CD4-positive, CD25-positive, alpha-beta regulatory T cell (primary cell): ENCODE results near the gene C1orf141. TPM values are rescaled to one million over a fixed set of nuclear protein-coding genes. Genes with fewer than 3 reads are reported as not detected.
A peak's percentile ranks its signal among the peaks of the same experiment; 100 is the strongest.

ENCODE experiments used
- ATAC-seq, 2 donors: fragments of 150-1000 bp; cut with Tn5 transposase; one replicate each; pipeline ENCODE4 v1.10.0; 2021; ENCODE audit warnings: low read depth in 2 of 2, moderate number of reproducible peaks in 2 of 2, moderate library complexity in 1 of 2
- DNase-seq, 3 donors: peaks; one replicate each; pipeline versions ENCODE4 v3.0.0 to v3.0.0-alpha.2; 2012 to 2022; ENCODE audit warnings: mixed read lengths in 1 of 3
- H3K27ac ChIP-seq: one replicate; pipeline ENCODE4 v1.7.0; 2013; ENCODE audit warnings: mild to moderate bottlenecking, low read length; ENCODE audit not compliant: insufficient read depth, poor library complexity, severe bottlenecking
- H3K27me3 ChIP-seq: one replicate; pipeline ENCODE4 v1.7.0; 2013; ENCODE audit warnings: low read length; ENCODE audit not compliant: control insufficient read depth, insufficient read depth
- H3K36me3 ChIP-seq: one replicate; pipeline ENCODE4 v1.7.0; 2013; ENCODE audit warnings: mild to moderate bottlenecking, low read length, moderate library complexity; ENCODE audit not compliant: control insufficient read depth, insufficient read depth
- H3K4me1 ChIP-seq: 2 replicates; pipeline ENCODE4 v1.7.0; 2013; ENCODE audit warnings: mild to moderate bottlenecking, low read length; ENCODE audit not compliant: insufficient read depth, control insufficient read depth, poor library complexity, severe bottlenecking
- H3K4me3 ChIP-seq: one replicate; pipeline ENCODE4 v1.7.0; 2013; ENCODE audit warnings: low read depth, mild to moderate bottlenecking, low read length, moderate library complexity
- H3K9me3 ChIP-seq, 2 experiments: 1 replicate in 1 of 2; 2 replicates in 1 of 2; pipeline ENCODE4 v1.7.0; 2013; ENCODE audit warnings: low read length in 2 of 2, mild to moderate bottlenecking in 1 of 2, moderate library complexity in 1 of 2; ENCODE audit not compliant: control insufficient read depth in 2 of 2
- H3K27ac Mint-ChIP-seq, 3 donors: one replicate each; pipeline ENCODE4 v1.8.0; 2020 to 2022; ENCODE audit warnings: mild to moderate bottlenecking in 3 of 3, mixed read lengths in 3 of 3, moderate library complexity in 2 of 3
- H3K27me3 Mint-ChIP-seq: one replicate; pipeline ENCODE4 v1.8.0; 2022; ENCODE audit warnings: mild to moderate bottlenecking, mixed read lengths
- H3K36me3 Mint-ChIP-seq: one replicate; pipeline ENCODE4 v1.8.0; 2020; ENCODE audit warnings: mixed read lengths
- H3K4me1 Mint-ChIP-seq, 4 donors: one replicate each; pipeline ENCODE4 v1.8.0; 2020 to 2022; ENCODE audit warnings: mixed read lengths in 4 of 4, mild to moderate bottlenecking in 1 of 4
- H3K4me3 Mint-ChIP-seq, 4 donors: one replicate each; pipeline ENCODE4 v1.8.0; 2020 to 2022; ENCODE audit warnings: mild to moderate bottlenecking in 4 of 4, mixed read lengths in 4 of 4, moderate library complexity in 3 of 4
- H3K9me3 Mint-ChIP-seq, 7 donors: one replicate each; pipeline ENCODE4 v1.8.0; 2020 to 2022; ENCODE audit warnings: mixed read lengths in 7 of 7, mild to moderate bottlenecking in 3 of 7, moderate library complexity in 2 of 7
- polyA plus RNA-seq, 4 donors: library from polyadenylated mRNA; unstranded; fragments of 300-500 nt; fragmentation: Illumina TruSeq; gene quantifications; one replicate each; pipeline ENCODE4 v1.2.3, GENCODE V29; 2021
- total RNA-seq: library from RNA; stranded (reverse); gene quantifications from one replicate; pipeline ENCODE4 v1.2.3, GENCODE V29; 2022

Gene C1orf141
- total and polyA plus RNA-seq, 5 donors from 2014 or later = not detected

- Mint-ChIP-seq H3K4me3 (no peak overlapping the region), H3K36me3 (no peaks in the 10 kb centered on the region), H3K4me1 (peaks cover 0 to 5% (median 0%) of the 10 kb centered on the region in 4 donors), H3K27me3 (peaks cover 20% of the 10 kb centered on the region), H3K9me3 (peaks cover 0 to 3% (median 0%) of the 10 kb centered on the region in 7 donors), H3K27ac (no peak overlapping the region)
- Histone ChIP-seq H3K4me3 (no peak overlapping the region), H3K9me3 (no peaks in the 10 kb centered on the region), H3K36me3 (no peaks in the 10 kb centered on the region), H3K27ac (no peak overlapping the region), H3K4me1 (no peaks in the 10 kb centered on the region), H3K27me3 (peaks cover 7% of the 10 kb centered on the region)
- DNase-seq (no peak), ATAC-seq (no peak)
These were observed 74.0 kb downstream of the C1orf141 start for GRCh38 chr1:67060811-67061218.

- Histone ChIP-seq H3K4me1 (peaks cover 6% of the 10 kb centered on the region), H3K27me3 (peaks cover 3% of the 10 kb centered on the region), H3K36me3 (no peaks in the 10 kb centered on the region), H3K4me3 (no peak overlapping the region), H3K27ac (no peak overlapping the region), H3K9me3 (no peaks in the 10 kb centered on the region)
- no peak overlapping the region for H3K27ac Mint-ChIP-seq
- H3K9me3 Mint-ChIP-seq = peaks cover 0 to 3% (median 0%) of the 10 kb centered on the region in 7 donors
- peaks cover 0 to 6% (median 3%) of the 10 kb centered on the region in 4 donors for H3K4me1 Mint-ChIP-seq
- peak overlapping the region in 1 of 4 donors; percentile 47 for H3K4me3 Mint-ChIP-seq
- no peak for DNase-seq
- H3K36me3 Mint-ChIP-seq = no peaks in the 10 kb centered on the region
- no peak for ATAC-seq
- H3K27me3 Mint-ChIP-seq = peaks cover 8% of the 10 kb centered on the region
These were observed 75.4 kb downstream of the C1orf141 start for GRCh38 chr1:67059346-67059745.

- H3K36me3 Mint-ChIP-seq = no peaks in the 10 kb centered on the region
- Histone ChIP-seq H3K9me3 (no peaks in the 10 kb centered on the region), H3K27me3 (peaks cover 2% of the 10 kb centered on the region), H3K36me3 (no peaks in the 10 kb centered on the region), H3K4me3 (no peak overlapping the region), H3K27ac (no peak overlapping the region), H3K4me1 (peaks cover 7% of the 10 kb centered on the region)
- H3K27ac Mint-ChIP-seq = no peak overlapping the region
- no peaks in the 10 kb centered on the region for H3K9me3 Mint-ChIP-seq
- peaks cover 0 to 7% (median 4%) of the 10 kb centered on the region in 4 donors for H3K4me1 Mint-ChIP-seq
- no peak for DNase-seq
- no peak overlapping the region for H3K4me3 Mint-ChIP-seq
- no peak for ATAC-seq
- peaks cover 5% of the 10 kb centered on the region for H3K27me3 Mint-ChIP-seq
These were observed 76.0 kb downstream of the C1orf141 start for GRCh38 chr1:67058761-67059160.

GRCh38 chr1:67058242-67058641 lies 76.5 kb downstream of the C1orf141 start:
- H3K27ac Mint-ChIP-seq = no peak overlapping the region
- Histone ChIP-seq H3K27me3 (no peaks in the 10 kb centered on the region), H3K9me3 (no peaks in the 10 kb centered on the region), H3K27ac (no peak overlapping the region), H3K4me3 (no peak overlapping the region), H3K4me1 (peaks cover 7% of the 10 kb centered on the region), H3K36me3 (no peaks in the 10 kb centered on the region)
- peaks cover 0 to 7% (median 4%) of the 10 kb centered on the region in 4 donors for H3K4me1 Mint-ChIP-seq
- DNase-seq (no peak), ATAC-seq (no peak)
- H3K4me3 Mint-ChIP-seq = peak overlapping the region in 1 of 4 donors; percentile 34
- no peaks in the 10 kb centered on the region for H3K9me3 Mint-ChIP-seq
- H3K36me3 Mint-ChIP-seq = no peaks in the 10 kb centered on the region
- peaks cover 5% of the 10 kb centered on the region for H3K27me3 Mint-ChIP-seq

- H3K9me3 Mint-ChIP-seq = peaks cover 0 to 1% (median 0%) of the 10 kb centered on the region in 7 donors
- no peaks in the 10 kb centered on the region for H3K27me3 Mint-ChIP-seq
- Histone ChIP-seq H3K4me3 (peak within 1 kb of the TSS; percentile 96), H3K27me3 (no peaks in the 10 kb centered on the region), H3K36me3 (peaks cover 11% of the 10 kb centered on the region), H3K27ac (peak within 1 kb of the TSS; percentile 95), H3K9me3 (no peaks in the 10 kb centered on the region), H3K4me1 (peaks cover 28% of the 10 kb centered on the region)
- peaks cover 10% of the 10 kb centered on the region for H3K36me3 Mint-ChIP-seq
- peak within 1 kb of the TSS; percentile 93 to 96 (median 94) for H3K27ac Mint-ChIP-seq
- ATAC-seq = peak; percentile 78 to 81
- peaks cover 23 to 36% (median 26%) of the 10 kb centered on the region in 4 donors for H3K4me1 Mint-ChIP-seq
- DNase-seq = peak; percentile 60 to 85 (median 77)
- peak within 1 kb of the TSS; percentile 94 to 96 (median 94) for H3K4me3 Mint-ChIP-seq
These were observed 80.7 kb downstream of the C1orf141 start, which contains the start of gene SLC35D1 for GRCh38 chr1:67053785-67054772. Gene SLC35D1 (minus strand): TSS chr1:67054148. CDS start chr1:67054013, 135 bp downstream.

GRCh38 chr1:67053535-67053784 lies 81.3 kb downstream of the C1orf141 start:
- ATAC-seq = peak; percentile 25 to 35
- Mint-ChIP-seq H3K4me1 (peaks cover 23 to 42% (median 29%) of the 10 kb centered on the region in 4 donors), H3K4me3 (peak overlapping the region; percentile 94 to 96 (median 94)), H3K27ac (peak overlapping the region; percentile 89 to 96 (median 93)), H3K9me3 (peaks cover 0 to 1% (median 0%) of the 10 kb centered on the region in 7 donors), H3K27me3 (no peaks in the 10 kb centered on the region), H3K36me3 (peaks cover 14% of the 10 kb centered on the region)
- peak overlapping the region; percentile 95 for H3K27ac ChIP-seq
- H3K4me1 ChIP-seq = peaks cover 28% of the 10 kb centered on the region
- peak overlapping the region; percentile 96 for H3K4me3 ChIP-seq
- DNase-seq = peak in 1 of 3 donors; percentile 24
- H3K9me3 ChIP-seq = no peaks in the 10 kb centered on the region
- H3K27me3 ChIP-seq = no peaks in the 10 kb centered on the region
- H3K36me3 ChIP-seq = peaks cover 12% of the 10 kb centered on the region

GRCh38 chr1:67052741-67053534 lies 81.8 kb downstream of the C1orf141 start:
- Histone ChIP-seq H3K9me3 (no peaks in the 10 kb centered on the region), H3K4me1 (peaks cover 28% of the 10 kb centered on the region), H3K4me3 (peak overlapping the region; percentile 96), H3K36me3 (peaks cover 16% of the 10 kb centered on the region), H3K27ac (peak overlapping the region; percentile 95), H3K27me3 (no peaks in the 10 kb centered on the region)
- Mint-ChIP-seq H3K27ac (peak overlapping the region; percentile 85 to 93 (median 89)), H3K27me3 (no peaks in the 10 kb centered on the region), H3K4me3 (peak overlapping the region; percentile 90 to 96 (median 94)), H3K9me3 (peaks cover 0 to 1% (median 0%) of the 10 kb centered on the region in 7 donors), H3K4me1 (peaks cover 24 to 43% (median 32%) of the 10 kb centered on the region in 4 donors), H3K36me3 (peaks cover 17% of the 10 kb centered on the region)
- DNase-seq (peak in 2 of 3 donors; percentile 54 to 64), ATAC-seq (peak in 1 of 2 donors; percentile 33)
